ENCODE results near the gene POLN. TPM values are rescaled to one million over a fixed set of nuclear protein-coding genes. Genes with fewer than 3 reads are reported as not detected.

Gene POLN
- total RNA-seq, 4 donors from 2014 or later = 0.26 to 5.8 (median 5.5) TPM; not detected in 1

GRCh38 chr4:2136726-2137125 lies 105.2 kb downstream of the POLN start:
- no peaks in the 10 kb centered on the region for H3K36me3 ChIP-seq
- H3K4me1 ChIP-seq = no peaks in the 10 kb centered on the region
- no peak overlapping the region for H3K27ac ChIP-seq
- H3K27me3 ChIP-seq = no peaks in the 10 kb centered on the region
- H3K9me3 ChIP-seq = no peaks in the 10 kb centered on the region
- DNase-seq = no peak
- no peak overlapping the region for H3K4me3 ChIP-seq
- no peak for TF ChIP-seq POLR2A (IDR thresholded peaks at IDR 0.05)
- intact Hi-C loops (cut with DNase I; ENCODE audit: low total_unique reads) = no loop called here

- Histone ChIP-seq H3K9me3 (no peaks in the 10 kb centered on the region), H3K36me3 (no peaks in the 10 kb centered on the region), H3K27ac (no peak overlapping the region), H3K27me3 (no peaks in the 10 kb centered on the region), H3K4me1 (no peaks in the 10 kb centered on the region), H3K4me3 (no peak overlapping the region)
- intact Hi-C loops (cut with DNase I; ENCODE audit: low total_unique reads) = no loop called here
- no peak for TF ChIP-seq POLR2A (IDR thresholded peaks at IDR 0.05)
- TF ChIP-seq CTCF (IDR thresholded peaks at IDR 0.05) = no peak
- no peak for DNase-seq
Observed at GRCh38 chr4:2135083-2135482, 106.8 kb downstream of the POLN start.

GRCh38 chr4:2132438-2132837 lies 109.5 kb downstream of the POLN start:
- DNase-seq = no peak
- no peak overlapping the region for H3K27ac ChIP-seq
- intact Hi-C loops (cut with DNase I; ENCODE audit: low total_unique reads) = no loop called here
- H3K9me3 ChIP-seq = no peaks in the 10 kb centered on the region
- no peaks in the 10 kb centered on the region for H3K36me3 ChIP-seq
- H3K4me1 ChIP-seq = no peaks in the 10 kb centered on the region
- no peaks in the 10 kb centered on the region for H3K27me3 ChIP-seq
- no peak overlapping the region for H3K4me3 ChIP-seq
- no peak for TF ChIP-seq POLR2A (IDR thresholded peaks at IDR 0.05)
- no peak for TF ChIP-seq CTCF (IDR thresholded peaks at IDR 0.05)

- Histone ChIP-seq H3K4me1 (no peaks in the 10 kb centered on the region), H3K36me3 (no peaks in the 10 kb centered on the region), H3K4me3 (no peak overlapping the region), H3K9me3 (no peaks in the 10 kb centered on the region), H3K27me3 (no peaks in the 10 kb centered on the region), H3K27ac (no peak overlapping the region)
- no peak for DNase-seq
- intact Hi-C loops (cut with DNase I; ENCODE audit: low total_unique reads) = no loop called here
- TF ChIP-seq CTCF (IDR thresholded peaks at IDR 0.05) (no peak), POLR2A (IDR thresholded peaks at IDR 0.05) (no peak)
Observed at GRCh38 chr4:2127609-2128332, 114.2 kb downstream of the POLN start.

- no peak for DNase-seq
- Histone ChIP-seq H3K36me3 (no peaks in the 10 kb centered on the region), H3K27me3 (no peaks in the 10 kb centered on the region), H3K4me3 (no peak overlapping the region), H3K27ac (no peak overlapping the region), H3K9me3 (no peaks in the 10 kb centered on the region), H3K4me1 (no peaks in the 10 kb centered on the region)
- TF ChIP-seq CTCF (IDR thresholded peaks at IDR 0.05) (no peak), POLR2A (IDR thresholded peaks at IDR 0.05) (no peak)
- intact Hi-C loops (cut with DNase I; ENCODE audit: low total_unique reads) = no loop called here
Observed at GRCh38 chr4:2126309-2127043, 115.4 kb downstream of the POLN start.

All from uterus (tissue), 4 donors.